ENCODE results near the gene BLOC1S3. TPM values are rescaled to one million over a fixed set of nuclear protein-coding genes. Genes with fewer than 3 reads are reported as not detected.

Gene BLOC1S3
- total RNA-seq, 2 experiments from 2014 or later, result 8.1 to 13.8 TPM

DNA sequence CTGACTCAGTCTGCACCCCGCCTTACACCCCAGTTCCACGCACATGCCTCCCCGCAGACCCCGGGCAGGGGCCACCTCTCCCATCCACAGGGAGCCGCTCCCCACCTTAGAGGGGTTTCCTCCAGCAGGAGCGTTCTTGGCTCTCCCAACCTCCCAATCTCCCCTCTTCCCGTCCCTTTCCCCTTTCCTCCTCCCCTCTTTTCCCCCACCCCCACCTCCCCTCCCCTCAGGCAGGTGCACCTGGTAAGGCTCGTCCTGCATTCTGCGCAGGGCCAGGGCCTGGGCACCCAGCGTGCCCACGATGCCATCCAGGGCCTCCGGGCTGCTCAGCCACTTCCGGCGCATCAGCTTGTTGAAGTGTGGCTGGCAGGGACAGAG, 39.4 kb downstream of the BLOC1S3 start:
- intact Hi-C loops (cut with micrococcal nuclease; ENCODE audit: unreplicated experiment), result no loop called here
- ChIA-PET POLR2A (no interaction called here), CTCF (ENCODE audit: unreplicated experiment) (no interaction called here)
- H3K4me1 ChIP-seq (ENCODE audit: insufficient read depth, low read length, poor library complexity, severe bottlenecking), result no peaks in the 10 kb centered on the region
- no peaks in the 10 kb centered on the region for H3K79me2 ChIP-seq (ENCODE audit: insufficient read depth, low read depth, low read length)
- H3K27ac ChIP-seq (ENCODE audit: low read depth, low read length, poor library complexity, severe bottlenecking), result no peak overlapping the region
- H3K9me3 ChIP-seq (ENCODE audit: low read length), result no peaks in the 10 kb centered on the region
- H3K4me3 ChIP-seq (ENCODE audit: low read depth, low read length, poor library complexity, severe bottlenecking), result no peak overlapping the region
- no peaks in the 10 kb centered on the region for H3K36me3 ChIP-seq (ENCODE audit: insufficient read depth, low read length)
- H3K4me2 ChIP-seq (ENCODE audit: low read length), result no peak overlapping the region
- no peak for DNase-seq (ENCODE audit: low spot score)
- BruUV-seq (replicated peaks), result no TSS peak
- H3K9me2 ChIP-seq (ENCODE audit: insufficient read depth, low read length), result no peaks in the 10 kb centered on the region
- H4K20me1 ChIP-seq (ENCODE audit: insufficient read depth, low read length), result no peaks in the 10 kb centered on the region
- H2AFZ ChIP-seq (ENCODE audit: low read length), result no peak overlapping the region
- TF ChIP-seq, protein P1, sequence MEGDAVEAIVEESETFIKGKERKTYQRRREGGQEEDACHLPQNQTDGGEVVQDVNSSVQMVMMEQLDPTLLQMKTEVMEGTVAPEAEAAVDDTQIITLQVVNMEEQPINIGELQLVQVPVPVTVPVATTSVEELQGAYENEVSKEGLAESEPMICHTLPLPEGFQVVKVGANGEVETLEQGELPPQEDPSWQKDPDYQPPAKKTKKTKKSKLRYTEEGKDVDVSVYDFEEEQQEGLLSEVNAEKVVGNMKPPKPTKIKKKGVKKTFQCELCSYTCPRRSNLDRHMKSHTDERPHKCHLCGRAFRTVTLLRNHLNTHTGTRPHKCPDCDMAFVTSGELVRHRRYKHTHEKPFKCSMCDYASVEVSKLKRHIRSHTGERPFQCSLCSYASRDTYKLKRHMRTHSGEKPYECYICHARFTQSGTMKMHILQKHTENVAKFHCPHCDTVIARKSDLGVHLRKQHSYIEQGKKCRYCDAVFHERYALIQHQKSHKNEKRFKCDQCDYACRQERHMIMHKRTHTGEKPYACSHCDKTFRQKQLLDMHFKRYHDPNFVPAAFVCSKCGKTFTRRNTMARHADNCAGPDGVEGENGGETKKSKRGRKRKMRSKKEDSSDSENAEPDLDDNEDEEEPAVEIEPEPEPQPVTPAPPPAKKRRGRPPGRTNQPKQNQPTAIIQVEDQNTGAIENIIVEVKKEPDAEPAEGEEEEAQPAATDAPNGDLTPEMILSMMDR (conservative IDR thresholded peaks at IDR 0.05; ENCODE audit: low read length), result no peak
- no peak for TF ChIP-seq EZH2phosphoT487 (IDR thresholded peaks at IDR 0.05; ENCODE audit: borderline replicate concordance, low read depth, low read length)

DNA sequence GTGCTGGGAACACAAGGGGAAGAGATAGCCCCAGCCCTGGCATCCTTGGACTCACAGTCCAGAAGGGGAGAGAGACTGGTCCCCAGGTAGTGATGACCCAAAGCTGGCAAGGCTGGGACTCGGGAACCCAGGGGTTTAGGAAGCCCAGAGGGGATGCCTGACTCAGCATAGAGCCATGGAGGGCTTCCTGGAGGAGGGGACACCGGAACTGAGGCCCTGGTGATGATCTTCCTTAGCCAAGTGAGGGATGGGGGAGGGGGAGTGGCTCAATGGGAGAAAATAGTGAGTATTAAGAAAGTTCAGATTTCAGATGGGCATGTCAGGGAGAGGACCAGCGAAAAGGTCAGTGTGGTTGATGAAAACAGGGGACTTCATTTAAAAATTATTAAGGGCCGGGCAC, 39.8 kb downstream of the BLOC1S3 start:
- H3K79me2 ChIP-seq (ENCODE audit: insufficient read depth, low read depth, low read length), result no peaks in the 10 kb centered on the region
- no peaks in the 10 kb centered on the region for H3K9me3 ChIP-seq (ENCODE audit: low read length)
- no TSS peak for BruUV-seq (replicated peaks)
- no peak overlapping the region for H2AFZ ChIP-seq (ENCODE audit: low read length)
- H3K27ac ChIP-seq (ENCODE audit: low read depth, low read length, poor library complexity, severe bottlenecking), result no peak overlapping the region
- H3K4me3 ChIP-seq (ENCODE audit: low read depth, low read length, poor library complexity, severe bottlenecking), result no peak overlapping the region
- DNase-seq (ENCODE audit: low spot score), result no peak
- H3K36me3 ChIP-seq (ENCODE audit: insufficient read depth, low read length), result no peaks in the 10 kb centered on the region
- H3K4me1 ChIP-seq (ENCODE audit: insufficient read depth, low read length, poor library complexity, severe bottlenecking), result no peaks in the 10 kb centered on the region
- H3K9me2 ChIP-seq (ENCODE audit: insufficient read depth, low read length), result no peaks in the 10 kb centered on the region
- TF ChIP-seq, protein P1 (conservative IDR thresholded peaks at IDR 0.05; ENCODE audit: low read length), result no peak
- TF ChIP-seq EZH2phosphoT487 (IDR thresholded peaks at IDR 0.05; ENCODE audit: borderline replicate concordance, low read depth, low read length), result no peak
- POLR2A ChIA-PET, result no interaction called here
- no peaks in the 10 kb centered on the region for H4K20me1 ChIP-seq (ENCODE audit: insufficient read depth, low read length)
- intact Hi-C loops (cut with micrococcal nuclease; ENCODE audit: unreplicated experiment), result no loop called here
- CTCF ChIA-PET (ENCODE audit: unreplicated experiment), result no interaction called here
- H3K4me2 ChIP-seq (ENCODE audit: low read length), result no peak overlapping the region

DNA sequence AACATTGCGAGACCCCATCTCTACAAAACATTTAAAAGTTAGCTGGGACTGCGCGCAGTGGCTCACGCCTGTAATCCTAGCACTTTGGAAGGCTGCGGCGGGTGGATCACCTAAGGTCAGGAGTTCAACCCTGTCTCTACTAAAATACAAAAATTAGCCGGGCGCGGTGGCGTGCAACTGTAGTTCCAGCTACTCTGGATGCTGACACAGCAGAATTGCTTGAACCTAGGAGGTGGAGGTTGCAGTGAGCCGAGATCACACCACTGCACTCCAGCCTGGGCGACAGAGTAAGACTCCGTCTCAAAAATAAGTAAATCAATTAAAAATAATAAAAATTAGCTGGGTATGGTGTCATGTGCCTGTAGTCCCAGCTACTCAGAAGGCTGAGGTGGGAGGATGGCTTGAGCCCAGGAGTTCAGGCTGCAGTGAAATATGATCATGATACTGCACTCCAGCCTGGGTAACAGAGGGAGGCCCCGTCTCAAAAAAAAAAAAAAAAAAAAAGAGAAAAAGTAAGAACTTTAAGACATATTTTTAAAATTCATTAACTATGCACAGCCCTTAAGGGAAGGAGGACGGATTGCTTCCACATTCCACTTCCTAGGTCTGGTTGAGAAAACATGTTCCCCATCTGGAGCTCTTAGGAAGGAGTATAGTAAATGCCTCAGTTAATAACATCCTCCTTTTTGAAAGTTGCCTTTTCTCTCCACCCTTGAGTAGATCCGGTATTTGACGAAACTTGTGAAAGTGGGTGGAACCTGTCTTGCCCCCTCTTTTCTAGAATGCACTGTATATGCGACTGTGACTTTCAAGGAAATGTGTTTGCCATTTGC, 40.5 kb downstream of the BLOC1S3 start:
- BruUV-seq (replicated peaks), result no TSS peak
- Histone ChIP-seq H3K4me1 (ENCODE audit: insufficient read depth, low read length, poor library complexity, severe bottlenecking) (no peaks in the 10 kb centered on the region), H3K4me2 (ENCODE audit: low read length) (no peak overlapping the region), H3K36me3 (ENCODE audit: insufficient read depth, low read length) (no peaks in the 10 kb centered on the region), H3K4me3 (ENCODE audit: low read depth, low read length, poor library complexity, severe bottlenecking) (no peak overlapping the region), H3K9me3 (ENCODE audit: low read length) (no peaks in the 10 kb centered on the region), H2AFZ (ENCODE audit: low read length) (no peak overlapping the region), H3K27ac (ENCODE audit: low read depth, low read length, poor library complexity, severe bottlenecking) (no peak overlapping the region), H4K20me1 (ENCODE audit: insufficient read depth, low read length) (no peaks in the 10 kb centered on the region), H3K9me2 (ENCODE audit: insufficient read depth, low read length) (no peaks in the 10 kb centered on the region), H3K79me2 (ENCODE audit: insufficient read depth, low read depth, low read length) (no peaks in the 10 kb centered on the region)
- intact Hi-C loops (cut with micrococcal nuclease; ENCODE audit: unreplicated experiment), result no loop called here
- POLR2A ChIA-PET, result no interaction called here
- no peak for TF ChIP-seq EZH2phosphoT487 (IDR thresholded peaks at IDR 0.05; ENCODE audit: borderline replicate concordance, low read depth, low read length)
- TF ChIP-seq, protein P1 (conservative IDR thresholded peaks at IDR 0.05; ENCODE audit: low read length), result no peak
- no peak for DNase-seq (ENCODE audit: low spot score)
- CTCF ChIA-PET (ENCODE audit: unreplicated experiment), result no interaction called here

Data from OCI-LY7 (cell line).